Dendritic cell treated with granulocyte-macrophage colony-stimulating factor and Interleukin-4, amounts not matched to agents 40 ng/mL and 50 ng/mL, for 4 days (primary cell): ENCODE data around the gene PTPRD.

Experiments
- H3K27ac Mint-ChIP-seq: one replicate; pipeline ENCODE4 v1.8.0; 2022; ENCODE audit warnings: mild to moderate bottlenecking, mixed read lengths
- H3K27me3 Mint-ChIP-seq: one replicate; pipeline ENCODE4 v1.8.0; 2022; ENCODE audit warnings: mild to moderate bottlenecking, mixed read lengths
- H3K36me3 Mint-ChIP-seq: one replicate; pipeline ENCODE4 v1.8.0; 2022; ENCODE audit warnings: low read depth, mixed read lengths
- H3K4me1 Mint-ChIP-seq: one replicate; pipeline ENCODE4 v1.8.0; 2022; ENCODE audit warnings: low read depth, mixed read lengths
- H3K4me3 Mint-ChIP-seq: one replicate; pipeline ENCODE4 v1.8.0; 2022; ENCODE audit warnings: mild to moderate bottlenecking, moderate library complexity, mixed read lengths
- H3K9me3 Mint-ChIP-seq: one replicate; pipeline ENCODE4 v1.8.0; 2022; ENCODE audit warnings: mixed read lengths
- intact Hi-C: fragments of 100-400 bp; cut with micrococcal nuclease; formaldehyde crosslinking; loops from one replicate; pipeline ENCODE4 v1.15.0; 2022

PTPRD gene

GRCh38 chr9:8883321-8883720, 1729.5 kb downstream of the PTPRD start:
- intact Hi-C loops: no loop called here
- Mint-ChIP-seq H3K27ac (no peak overlapping the region), H3K9me3 (no peaks in the 10 kb centered on the region), H3K27me3 (no peaks in the 10 kb centered on the region), H3K4me1 (no peaks in the 10 kb centered on the region), H3K4me3 (no peak overlapping the region), H3K36me3 (no peaks in the 10 kb centered on the region)

- H3K9me3 Mint-ChIP-seq: no peaks in the 10 kb centered on the region
- no peaks in the 10 kb centered on the region for H3K36me3 Mint-ChIP-seq
- H3K27me3 Mint-ChIP-seq: no peaks in the 10 kb centered on the region
- H3K4me3 Mint-ChIP-seq: no peak overlapping the region
- no peaks in the 10 kb centered on the region for H3K4me1 Mint-ChIP-seq
- intact Hi-C loops: no loop called here
- H3K27ac Mint-ChIP-seq: no peak overlapping the region
Measured at GRCh38 chr9:8880060-8880459, 1732.7 kb downstream of the PTPRD start.

GRCh38 chr9:8879284-8879683, 1733.5 kb downstream of the PTPRD start:
- H3K27ac Mint-ChIP-seq: no peak overlapping the region
- intact Hi-C loops: no loop called here

GRCh38 chr9:8877753-8878494, 1734.9 kb downstream of the PTPRD start:
- Mint-ChIP-seq H3K4me1 (no peaks in the 10 kb centered on the region), H3K9me3 (no peaks in the 10 kb centered on the region), H3K4me3 (no peak overlapping the region), H3K27me3 (no peaks in the 10 kb centered on the region), H3K36me3 (no peaks in the 10 kb centered on the region), H3K27ac (no peak overlapping the region)
- intact Hi-C loops: no loop called here

More at GRCh38 chr9:8879284-8879683, 1733.5 kb downstream of the PTPRD start:
- H3K9me3 Mint-ChIP-seq: no peaks in the 10 kb centered on the region
- H3K4me1 Mint-ChIP-seq: no peaks in the 10 kb centered on the region
- no peaks in the 10 kb centered on the region for H3K27me3 Mint-ChIP-seq
- no peaks in the 10 kb centered on the region for H3K36me3 Mint-ChIP-seq
- H3K4me3 Mint-ChIP-seq: no peak overlapping the region

- intact Hi-C loops: no loop called here
- Mint-ChIP-seq H3K27ac (no peak overlapping the region), H3K36me3 (no peaks in the 10 kb centered on the region), H3K27me3 (no peaks in the 10 kb centered on the region), H3K4me1 (no peaks in the 10 kb centered on the region), H3K4me3 (no peak overlapping the region), H3K9me3 (no peaks in the 10 kb centered on the region)
Measured at GRCh38 chr9:8876303-8876702, 1736.5 kb downstream of the PTPRD start.

GRCh38 chr9:8874482-8874881, 1738.3 kb downstream of the PTPRD start:
- Mint-ChIP-seq H3K9me3 (no peaks in the 10 kb centered on the region), H3K4me3 (no peak overlapping the region), H3K27ac (no peak overlapping the region), H3K36me3 (no peaks in the 10 kb centered on the region), H3K4me1 (no peaks in the 10 kb centered on the region), H3K27me3 (no peaks in the 10 kb centered on the region)
- intact Hi-C loops: no loop called here

GRCh38 chr9:8872802-8873201, 1740.0 kb downstream of the PTPRD start:
- H3K9me3 Mint-ChIP-seq: no peaks in the 10 kb centered on the region
- no peaks in the 10 kb centered on the region for H3K36me3 Mint-ChIP-seq
- no peaks in the 10 kb centered on the region for H3K4me1 Mint-ChIP-seq
- intact Hi-C loops: no loop called here
- H3K27me3 Mint-ChIP-seq: no peaks in the 10 kb centered on the region
- H3K4me3 Mint-ChIP-seq: no peak overlapping the region
- H3K27ac Mint-ChIP-seq: no peak overlapping the region

GRCh38 chr9:8871796-8872445, 1740.9 kb downstream of the PTPRD start:
- Mint-ChIP-seq H3K36me3 (no peaks in the 10 kb centered on the region), H3K4me3 (no peak overlapping the region), H3K9me3 (no peaks in the 10 kb centered on the region), H3K27ac (no peak overlapping the region), H3K4me1 (no peaks in the 10 kb centered on the region), H3K27me3 (no peaks in the 10 kb centered on the region)
- intact Hi-C loops: no loop called here

- no peaks in the 10 kb centered on the region for H3K27me3 Mint-ChIP-seq
- intact Hi-C loops: no loop called here
- H3K36me3 Mint-ChIP-seq: no peaks in the 10 kb centered on the region
- H3K27ac Mint-ChIP-seq: no peak overlapping the region
- H3K4me1 Mint-ChIP-seq: no peaks in the 10 kb centered on the region
- H3K9me3 Mint-ChIP-seq: no peaks in the 10 kb centered on the region
- no peak overlapping the region for H3K4me3 Mint-ChIP-seq
Measured at GRCh38 chr9:8871396-8871795, 1741.4 kb downstream of the PTPRD start.

- Mint-ChIP-seq H3K4me1 (no peaks in the 10 kb centered on the region), H3K27ac (no peak overlapping the region), H3K36me3 (no peaks in the 10 kb centered on the region), H3K27me3 (no peaks in the 10 kb centered on the region), H3K4me3 (no peak overlapping the region), H3K9me3 (no peaks in the 10 kb centered on the region)
- intact Hi-C loops: no loop called here
Measured at GRCh38 chr9:8869812-8870211, 1743.0 kb downstream of the PTPRD start.

GRCh38 chr9:8868632-8869031, 1744.2 kb downstream of the PTPRD start:
- no peaks in the 10 kb centered on the region for H3K36me3 Mint-ChIP-seq
- no peak overlapping the region for H3K27ac Mint-ChIP-seq
- no peaks in the 10 kb centered on the region for H3K27me3 Mint-ChIP-seq
- intact Hi-C loops: no loop called here
- H3K4me1 Mint-ChIP-seq: no peaks in the 10 kb centered on the region
- no peaks in the 10 kb centered on the region for H3K9me3 Mint-ChIP-seq
- H3K4me3 Mint-ChIP-seq: no peak overlapping the region

- Mint-ChIP-seq H3K9me3 (no peaks in the 10 kb centered on the region), H3K4me3 (no peak overlapping the region), H3K27ac (no peak overlapping the region), H3K27me3 (peaks cover under 1% of the 10 kb centered on the region), H3K4me1 (no peaks in the 10 kb centered on the region), H3K36me3 (no peaks in the 10 kb centered on the region)
- intact Hi-C loops: no loop called here
Measured at GRCh38 chr9:8867148-8867547, 1745.7 kb downstream of the PTPRD start.

- no peak overlapping the region for H3K4me3 Mint-ChIP-seq
- no peaks in the 10 kb centered on the region for H3K36me3 Mint-ChIP-seq
- intact Hi-C loops: no loop called here
- no peaks in the 10 kb centered on the region for H3K4me1 Mint-ChIP-seq
- H3K9me3 Mint-ChIP-seq: no peaks in the 10 kb centered on the region
- no peak overlapping the region for H3K27ac Mint-ChIP-seq
- H3K27me3 Mint-ChIP-seq: peaks cover 14% of the 10 kb centered on the region
Measured at GRCh38 chr9:8864545-8864896, 1748.3 kb downstream of the PTPRD start.

- H3K36me3 Mint-ChIP-seq: no peaks in the 10 kb centered on the region
- H3K4me1 Mint-ChIP-seq: no peaks in the 10 kb centered on the region
Measured at GRCh38 chr9:8863886-8864544, 1748.8 kb downstream of the PTPRD start.

More at GRCh38 chr9:8863886-8864544, 1748.8 kb downstream of the PTPRD start:
- H3K27me3 Mint-ChIP-seq: peaks cover 19% of the 10 kb centered on the region
- intact Hi-C loops: no loop called here
- H3K9me3 Mint-ChIP-seq: no peaks in the 10 kb centered on the region
- H3K4me3 Mint-ChIP-seq: no peak overlapping the region
- no peak overlapping the region for H3K27ac Mint-ChIP-seq
